Right atrium auricular region (tissue), 2 donors: ENCODE results near the gene ADCK1. TPM values are rescaled to one million over a fixed set of nuclear protein-coding genes. Genes with fewer than 3 reads are reported as not detected.
"Not testable (repeated sequence)": the region's sequence is repeated elsewhere in the genome, so short reads cannot be mapped to it uniquely, and the experiment has no call there.

Source experiments
- DNase-seq: peaks from one replicate; pipeline ENCODE4 v3.0.0-alpha.2; 2019; ENCODE audit warnings: low spot score
- H3K27ac ChIP-seq, 2 donors: fragments of 200-600 bp; sonication (generic); 1 replicate in 1 of 2; 2 replicates in 1 of 2; pipeline ENCODE4 v1.5.1; 2016 to 2019
- H3K27me3 ChIP-seq, 2 donors: fragments of 200-600 bp; sonication (generic); one replicate each; pipeline versions ENCODE4 v1.5.1 to v1.6.0; 2017 to 2019
- H3K36me3 ChIP-seq: fragments of 200-600 bp; sonication (generic); one replicate; pipeline ENCODE4 v1.5.1; 2016
- H3K4me1 ChIP-seq, 2 donors: fragments of 200-600 bp; sonication (generic); one replicate each; pipeline versions ENCODE4 v1.5.1 to v1.6.0; 2017 to 2019
- H3K4me3 ChIP-seq, 2 donors: fragments of 200-600 bp; sonication (generic); 1 replicate in 1 of 2; 2 replicates in 1 of 2; pipeline ENCODE4 v1.5.1; 2017 to 2019; ENCODE audit warnings: mild to moderate bottlenecking in 1 of 2, moderate library complexity in 1 of 2
- H3K9me3 ChIP-seq, 2 donors: fragments of 200-600 bp; sonication (generic); one replicate each; pipeline ENCODE4 v1.5.1; 2019
- CTCF ChIP-seq, 2 donors: fragments of 200-600 bp; sonication (generic); IDR thresholded peaks; one replicate each; pipeline ENCODE4 v1.5.1; 2019; ENCODE audit warnings: antibody characterized with exemption in 2 of 2
- total RNA-seq, 2 donors: library from RNA; depleted of rRNA; stranded (reverse); fragments of >200 nt; gene quantifications; one replicate each; pipeline ENCODE4 v1.1.0, GENCODE V29; 2016

The ADCK1 gene
- total RNA-seq, 2 donors from 2014 or later, result 5.5 to 8.3 TPM

GRCh38 chr14:77911356-77911755, 111.4 kb downstream of the ADCK1 start:
- Histone ChIP-seq H3K27me3 (no peaks in the 10 kb centered on the region), H3K9me3 (no peaks in the 10 kb centered on the region), H3K27ac (no peak overlapping the region), H3K4me1 (no peaks in the 10 kb centered on the region), H3K36me3 (no peaks in the 10 kb centered on the region), H3K4me3 (no peak overlapping the region)
- no peak for TF ChIP-seq CTCF (IDR thresholded peaks at IDR 0.05)
- DNase-seq, result no peak

GRCh38 chr14:77912754-77913556, 113.0 kb downstream of the ADCK1 start:
- Histone ChIP-seq H3K4me1 (no peaks in the 10 kb centered on the region), H3K27ac (no peak overlapping the region), H3K36me3 (no peaks in the 10 kb centered on the region), H3K9me3 (no peaks in the 10 kb centered on the region), H3K27me3 (no peaks in the 10 kb centered on the region), H3K4me3 (no peak overlapping the region)
- no peak for DNase-seq
- TF ChIP-seq CTCF (IDR thresholded peaks at IDR 0.05), result no peak

GRCh38 chr14:77914073-77914721, 114.3 kb downstream of the ADCK1 start:
- no peak for DNase-seq
- Histone ChIP-seq H3K9me3 (no peaks in the 10 kb centered on the region), H3K4me1 (no peaks in the 10 kb centered on the region), H3K4me3 (no peak overlapping the region), H3K27me3 (no peaks in the 10 kb centered on the region), H3K27ac (no peak overlapping the region), H3K36me3 (no peaks in the 10 kb centered on the region)
- no peak for TF ChIP-seq CTCF (IDR thresholded peaks at IDR 0.05)

- not testable (repeated sequence) for DNase-seq, H3K4me1 ChIP-seq
Measured at GRCh38 chr14:77915390-77915789, 115.5 kb downstream of the ADCK1 start.

GRCh38 chr14:77917491-77918201, 117.7 kb downstream of the ADCK1 start:
- DNase-seq, result no peak

More at GRCh38 chr14:77915390-77915789, 115.5 kb downstream of the ADCK1 start:
- not testable (repeated sequence) for H3K36me3 ChIP-seq, H3K27me3 ChIP-seq, H3K9me3 ChIP-seq, H3K27ac ChIP-seq, H3K4me3 ChIP-seq

More at GRCh38 chr14:77917491-77918201, 117.7 kb downstream of the ADCK1 start:
- H3K27me3 ChIP-seq, result no peaks in the 10 kb centered on the region
- H3K9me3 ChIP-seq, result no peaks in the 10 kb centered on the region
- TF ChIP-seq CTCF (IDR thresholded peaks at IDR 0.05), result no peak
- H3K4me3 ChIP-seq, result no peak overlapping the region
- H3K27ac ChIP-seq, result no peak overlapping the region
- H3K4me1 ChIP-seq, result no peaks in the 10 kb centered on the region
- H3K36me3 ChIP-seq, result no peaks in the 10 kb centered on the region
